GM12878 (cell line): ENCODE data around the gene HOXA10. TPM values are rescaled to one million over a fixed set of nuclear protein-coding genes. Genes with fewer than 3 reads are reported as not detected.
A peak's percentile ranks its signal among the peaks of the same experiment; 100 is the strongest.

Source experiments
- ATAC-seq: fragments of 200-7000 bp; cut with Tn5 transposase; 3 replicates; pipeline ENCODE4 v1.9.1; 2020; ENCODE audit warnings: mild to moderate bottlenecking, moderate library complexity
- BruUV-seq: library from RNA; stranded (reverse); fragments of 400-500 nt; replicated peaks from 2 replicates; lab custom pipeline; 2021; lab: Mats Ljungman, UMichigan
- CTCF ChIA-PET: fragments of 300-600 bp; sonication (Branson Sonifier 250); formaldehyde crosslinking; extraction: SDS; loops from one replicate; lab custom pipeline; 2021; ENCODE audit warnings: inconsistent platforms; lab: Yijun Ruan, JAX
- POLR2A ChIA-PET: fragments of 350-600 bp; formaldehyde crosslinking; extraction: SDS; loops from one replicate; lab custom pipeline; 2021; ENCODE audit warnings: inconsistent platforms; lab: Charles Lee
- RAD21 ChIA-PET: fragments of 300-600 bp; sonication (Branson Sonifier 250); formaldehyde crosslinking; loops from one replicate; lab custom pipeline; 2023; ENCODE audit warnings: antibody characterized with exemption; ENCODE audit not compliant: unreplicated experiment; lab: Charles Lee
- SMC1A ChIA-PET: fragments of 300-600 bp; sonication (Branson Sonifier 250); formaldehyde crosslinking; loops from one replicate; lab custom pipeline; 2023; ENCODE audit not compliant: unreplicated experiment, uncharacterized antibody; lab: Charles Lee
- DNase-seq: peaks from one replicate; pipeline ENCODE4 v3.0.0-alpha.2; 2011; ENCODE audit warnings: low read depth, low spot score
- FAIRE-seq: peaks from 3 replicates; lab custom pipeline; 2011; peaks lifted over from hg19 to GRCh38; lab: Jason Lieb, UNC
- H2AFZ ChIP-seq: 2 replicates; pipeline ENCODE4 v1.6.0; 2011; ENCODE audit warnings: low read depth, low read length, control low read depth; ENCODE audit not compliant: control insufficient read depth
- H3K27ac ChIP-seq: 2 replicates; pipeline ENCODE4 v1.5.1; 2011; ENCODE audit warnings: control low read depth; ENCODE audit not compliant: control insufficient read depth, insufficient read depth
- H3K27me3 ChIP-seq, 2 experiments: replicated peaks in 1 of 2; 2 replicates each; pipeline versions ENCODE4 v1.6.0 to v1.6.1; 2011; ENCODE audit warnings: low read length in 1 of 2; ENCODE audit not compliant: control insufficient read depth in 2 of 2, insufficient read depth in 2 of 2
- H3K36me3 ChIP-seq, 2 experiments: 2 replicates each; pipeline ENCODE4 v1.5.1; 2011; ENCODE audit warnings: low read length in 1 of 2; ENCODE audit not compliant: control insufficient read depth in 2 of 2, insufficient read depth in 2 of 2
- H3K4me1 ChIP-seq: 2 replicates; pipeline ENCODE4 v1.6.1; 2011; ENCODE audit warnings: mild to moderate bottlenecking, low read length, moderate library complexity, mixed read lengths; ENCODE audit not compliant: control insufficient read depth, insufficient read depth
- H3K4me2 ChIP-seq: 2 replicates; pipeline ENCODE4 v1.6.0; 2011; ENCODE audit warnings: control low read depth; ENCODE audit not compliant: control insufficient read depth, insufficient read depth
- H3K4me3 ChIP-seq: fragments of 200-600 bp; sonication (generic); 2 replicates; pipeline ENCODE4 v1.5.1; 2016
- H3K79me2 ChIP-seq: 2 replicates; pipeline ENCODE4 v1.6.0; 2011; ENCODE audit warnings: low read length; ENCODE audit not compliant: control insufficient read depth, insufficient read depth
- H3K9ac ChIP-seq: 2 replicates; pipeline ENCODE4 v1.8.0; 2011; ENCODE audit warnings: low read length, control low read depth, mixed read lengths; ENCODE audit not compliant: control insufficient read depth, insufficient read depth
- H3K9me3 ChIP-seq: replicated peaks from 3 replicates; pipeline ENCODE4 v1.5.1; 2011; ENCODE audit warnings: mild to moderate bottlenecking, low read length; ENCODE audit not compliant: control insufficient read depth, insufficient read depth
- H4K20me1 ChIP-seq: 2 replicates; pipeline ENCODE4 v1.6.0; 2011; ENCODE audit not compliant: control insufficient read depth, insufficient read depth
- RAD21 ChIP-seq: IDR thresholded peaks from 2 replicates; pipeline ENCODE4 v1.6.1; 2011; ENCODE audit warnings: mild to moderate bottlenecking, low read depth, low read length, moderate library complexity; ENCODE audit not compliant: insufficient read depth
- SRF ChIP-seq, 2 experiments: IDR thresholded peaks; 2 replicates each; pipeline ENCODE4 v1.6.1; 2011; ENCODE audit warnings: low read depth in 2 of 2, low read length in 2 of 2, mild to moderate bottlenecking in 1 of 2, moderate library complexity in 1 of 2
- WGBS: methylation state at CpG from one replicate; pipeline ENCODE4 v1.1.6; 2016; ENCODE audit warnings: low lambda C conversion rate; ENCODE audit not compliant: insufficient replicate concordance, insufficient coverage; ENCODE audit errors: missing lambda C conversion rate; 5-methylcytosine and 5-hydroxymethylcytosine counted together
- in situ Hi-C: fragments of 300-500 bp; cut with MboI; formaldehyde crosslinking; loops from 9 replicates; pipeline ENCODE4 v1.14.3; 2018; ENCODE audit warnings: mixed read lengths
- intact Hi-C: fragments of 100-400 bp; cut with micrococcal nuclease; formaldehyde crosslinking; loops from one replicate; pipeline ENCODE4 v1.14.2; 2022; ENCODE audit not compliant: unreplicated experiment
- polyA plus RNA-seq, 11 experiments: library from polyadenylated mRNA; depleted of rRNA in 4 of 11; unstranded in 6 of 11; stranded (reverse) in 5 of 11; fragments of >200 nt; fragmentation: Nextera tagmentation in 4 of 11; fragmentation: Illumina TruSeq in 1 of 11; extraction: Ambion mirVana in 4 of 11; extraction: Trizol in 1 of 11; gene quantifications; 1 replicate in 1 of 11; 2 replicates in 10 of 11; pipeline versions ENCODE4 v1.2.1 to v1.2.3, GENCODE V29; 2011 to 2016; ENCODE audit warnings: inconsistent platforms in 2 of 11, missing spikeins in 2 of 11, low read depth in 1 of 11
- total RNA-seq, 4 experiments: library from RNA; depleted of rRNA in 3 of 4; stranded (reverse); fragments of >200 nt in 3 of 4; fragmentation: Illumina TruSeq in 1 of 4; extraction: Trizol in 1 of 4; gene quantifications; 2 replicates each; pipeline versions ENCODE4 v1.2.1 to v1.2.3, GENCODE V29; 2013 to 2021
- TF ChIP-seq, protein P1 (sequence below), 3 experiments: IDR thresholded peaks in 2 of 3; conservative IDR thresholded peaks in 1 of 3; 2 replicates each; pipeline ENCODE4 v1.5.1; 2011; ENCODE audit warnings: low read depth in 3 of 3, low read length in 3 of 3, mild to moderate bottlenecking in 3 of 3, control low read depth in 2 of 3, moderate library complexity in 2 of 3, inconsistent platforms in 1 of 3, mixed read lengths in 1 of 3; ENCODE audit not compliant: control insufficient read depth in 2 of 3, insufficient read depth in 1 of 3; ENCODE audit errors: extremely low read depth in 1 of 3
- TF ChIP-seq, protein P2 (sequence below): fragments of 150-350 bp; IDR thresholded peaks from 2 replicates; pipeline ENCODE4 v1.6.1; 2016; ENCODE audit warnings: low read depth, low read length

Gene HOXA10
- total and polyA plus RNA-seq, 10 of the 15 experiments (the other 5 are each of a cell fraction or from before 2014, with no cell fraction given): not detected

DNA sequence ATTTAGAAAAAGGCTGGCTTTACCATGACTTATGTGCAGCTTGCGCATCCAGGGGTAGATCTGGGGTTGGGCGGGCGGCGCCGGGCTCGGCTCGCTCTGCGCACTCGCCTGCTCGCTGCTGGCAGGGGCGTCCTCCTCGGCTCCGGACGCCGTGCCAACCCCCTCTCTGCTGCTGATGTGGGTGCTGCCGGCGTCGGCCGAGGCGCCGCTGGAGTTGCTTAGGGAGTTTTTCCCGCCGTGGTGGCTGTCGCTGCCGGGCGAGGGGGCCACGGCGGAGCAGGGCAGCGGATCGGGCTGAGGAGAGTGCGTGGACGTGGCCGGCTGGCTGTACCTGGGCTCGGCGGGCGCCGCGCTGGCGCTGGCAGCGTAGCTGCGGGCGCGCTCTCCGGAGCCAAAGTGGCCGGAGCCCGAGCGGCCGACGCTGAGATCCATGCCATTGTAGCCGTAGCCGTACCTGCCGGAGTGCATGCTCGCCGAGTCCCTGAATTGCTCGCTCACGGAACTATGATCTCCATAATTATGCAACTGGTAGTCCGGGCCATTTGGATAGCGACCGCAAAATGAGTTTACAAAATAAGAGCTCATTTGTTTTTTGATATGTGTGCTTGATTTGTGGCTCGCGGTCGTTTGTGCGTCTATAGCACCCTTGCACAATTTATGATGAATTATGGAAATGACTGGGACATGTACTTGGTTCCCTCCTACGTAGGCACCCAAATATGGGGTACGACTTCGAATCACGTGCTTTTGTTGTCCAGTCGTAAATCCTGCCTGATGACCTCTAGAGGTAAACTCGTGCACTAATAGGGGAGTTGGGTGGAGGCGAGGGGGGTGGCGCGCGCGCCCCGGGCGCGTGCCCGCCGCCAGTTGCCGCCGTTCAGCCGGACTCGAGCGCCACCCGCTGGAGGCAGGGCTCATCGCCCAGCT, 30.8 kb downstream of the HOXA10 start, which contains the start of gene HOXA5:
Gene HOXA5 (minus strand): TSS at position 659 of the 927 bp plus-strand sequence. CDS start 74 bp downstream, at position 585.
- BruUV-seq: no TSS peak
- no peak for ATAC-seq
- no peaks in the 10 kb centered on the region for H3K4me1 ChIP-seq
- POLR2A ChIA-PET: no interaction called here
- no peaks in the 10 kb centered on the region for H3K79me2 ChIP-seq
- H3K4me3 ChIP-seq: no peak within 1 kb of the TSS
- peaks cover 8 to 11% of the 10 kb centered on the region in 2 experiments; a peak in 3 of 4 replicates for H3K27me3 ChIP-seq
- RAD21 ChIA-PET: no interaction called here
- intact Hi-C loops: no loop called here
- CTCF ChIA-PET: no interaction called here
- SMC1A ChIA-PET: no interaction called here
- no peak for DNase-seq
- no peak within 1 kb of the TSS for H3K27ac ChIP-seq
- no peak within 1 kb of the TSS for H3K9ac ChIP-seq
- no peaks in the 10 kb centered on the region for H4K20me1 ChIP-seq
- TF ChIP-seq SRF (IDR thresholded peaks at IDR 0.05; ENCODE audit: low read depth in 2 of 2, low read length in 2 of 2) (peak; percentile 40 to 68; a peak in 2 of 4 replicates), RAD21 (peak; percentile 45)
- TF ChIP-seq, protein P1, sequence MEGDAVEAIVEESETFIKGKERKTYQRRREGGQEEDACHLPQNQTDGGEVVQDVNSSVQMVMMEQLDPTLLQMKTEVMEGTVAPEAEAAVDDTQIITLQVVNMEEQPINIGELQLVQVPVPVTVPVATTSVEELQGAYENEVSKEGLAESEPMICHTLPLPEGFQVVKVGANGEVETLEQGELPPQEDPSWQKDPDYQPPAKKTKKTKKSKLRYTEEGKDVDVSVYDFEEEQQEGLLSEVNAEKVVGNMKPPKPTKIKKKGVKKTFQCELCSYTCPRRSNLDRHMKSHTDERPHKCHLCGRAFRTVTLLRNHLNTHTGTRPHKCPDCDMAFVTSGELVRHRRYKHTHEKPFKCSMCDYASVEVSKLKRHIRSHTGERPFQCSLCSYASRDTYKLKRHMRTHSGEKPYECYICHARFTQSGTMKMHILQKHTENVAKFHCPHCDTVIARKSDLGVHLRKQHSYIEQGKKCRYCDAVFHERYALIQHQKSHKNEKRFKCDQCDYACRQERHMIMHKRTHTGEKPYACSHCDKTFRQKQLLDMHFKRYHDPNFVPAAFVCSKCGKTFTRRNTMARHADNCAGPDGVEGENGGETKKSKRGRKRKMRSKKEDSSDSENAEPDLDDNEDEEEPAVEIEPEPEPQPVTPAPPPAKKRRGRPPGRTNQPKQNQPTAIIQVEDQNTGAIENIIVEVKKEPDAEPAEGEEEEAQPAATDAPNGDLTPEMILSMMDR (IDR thresholded peaks at IDR 0.05 in 2 of 3, conservative IDR thresholded peaks at IDR 0.05 in 1 of 3; ENCODE audit: control insufficient read depth in 2 of 3, extremely low read depth in 1 of 3, insufficient read depth in 1 of 3, low read depth in 3 of 3, low read length in 3 of 3): 0 out of 6 replicates have a peak, but pooled peaks of 1 of the 3 experiments have one; percentile 30
- TF ChIP-seq, protein P2, sequence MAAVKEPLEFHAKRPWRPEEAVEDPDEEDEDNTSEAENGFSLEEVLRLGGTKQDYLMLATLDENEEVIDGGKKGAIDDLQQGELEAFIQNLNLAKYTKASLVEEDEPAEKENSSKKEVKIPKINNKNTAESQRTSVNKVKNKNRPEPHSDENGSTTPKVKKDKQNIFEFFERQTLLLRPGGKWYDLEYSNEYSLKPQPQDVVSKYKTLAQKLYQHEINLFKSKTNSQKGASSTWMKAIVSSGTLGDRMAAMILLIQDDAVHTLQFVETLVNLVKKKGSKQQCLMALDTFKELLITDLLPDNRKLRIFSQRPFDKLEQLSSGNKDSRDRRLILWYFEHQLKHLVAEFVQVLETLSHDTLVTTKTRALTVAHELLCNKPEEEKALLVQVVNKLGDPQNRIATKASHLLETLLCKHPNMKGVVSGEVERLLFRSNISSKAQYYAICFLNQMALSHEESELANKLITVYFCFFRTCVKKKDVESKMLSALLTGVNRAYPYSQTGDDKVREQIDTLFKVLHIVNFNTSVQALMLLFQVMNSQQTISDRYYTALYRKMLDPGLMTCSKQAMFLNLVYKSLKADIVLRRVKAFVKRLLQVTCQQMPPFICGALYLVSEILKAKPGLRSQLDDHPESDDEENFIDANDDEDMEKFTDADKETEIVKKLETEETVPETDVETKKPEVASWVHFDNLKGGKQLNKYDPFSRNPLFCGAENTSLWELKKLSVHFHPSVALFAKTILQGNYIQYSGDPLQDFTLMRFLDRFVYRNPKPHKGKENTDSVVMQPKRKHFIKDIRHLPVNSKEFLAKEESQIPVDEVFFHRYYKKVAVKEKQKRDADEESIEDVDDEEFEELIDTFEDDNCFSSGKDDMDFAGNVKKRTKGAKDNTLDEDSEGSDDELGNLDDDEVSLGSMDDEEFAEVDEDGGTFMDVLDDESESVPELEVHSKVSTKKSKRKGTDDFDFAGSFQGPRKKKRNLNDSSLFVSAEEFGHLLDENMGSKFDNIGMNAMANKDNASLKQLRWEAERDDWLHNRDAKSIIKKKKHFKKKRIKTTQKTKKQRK: no peak
- no peaks in the 10 kb centered on the region; the same call in 2 of the 3 replicates for H3K9me3 ChIP-seq
- H3K36me3 ChIP-seq: no peaks in the 10 kb centered on the region
- no peak for FAIRE-seq
- in situ Hi-C loops: no loop called here
- no peak within 1 kb of the TSS for H2AFZ ChIP-seq
- WGBS: 41% methylated on average over 66 of the region's 86 CpGs
- H3K4me2 ChIP-seq: peak within 1 kb of the TSS; percentile 59
